ENCODE results near the gene TSPAN7.

DNA sequence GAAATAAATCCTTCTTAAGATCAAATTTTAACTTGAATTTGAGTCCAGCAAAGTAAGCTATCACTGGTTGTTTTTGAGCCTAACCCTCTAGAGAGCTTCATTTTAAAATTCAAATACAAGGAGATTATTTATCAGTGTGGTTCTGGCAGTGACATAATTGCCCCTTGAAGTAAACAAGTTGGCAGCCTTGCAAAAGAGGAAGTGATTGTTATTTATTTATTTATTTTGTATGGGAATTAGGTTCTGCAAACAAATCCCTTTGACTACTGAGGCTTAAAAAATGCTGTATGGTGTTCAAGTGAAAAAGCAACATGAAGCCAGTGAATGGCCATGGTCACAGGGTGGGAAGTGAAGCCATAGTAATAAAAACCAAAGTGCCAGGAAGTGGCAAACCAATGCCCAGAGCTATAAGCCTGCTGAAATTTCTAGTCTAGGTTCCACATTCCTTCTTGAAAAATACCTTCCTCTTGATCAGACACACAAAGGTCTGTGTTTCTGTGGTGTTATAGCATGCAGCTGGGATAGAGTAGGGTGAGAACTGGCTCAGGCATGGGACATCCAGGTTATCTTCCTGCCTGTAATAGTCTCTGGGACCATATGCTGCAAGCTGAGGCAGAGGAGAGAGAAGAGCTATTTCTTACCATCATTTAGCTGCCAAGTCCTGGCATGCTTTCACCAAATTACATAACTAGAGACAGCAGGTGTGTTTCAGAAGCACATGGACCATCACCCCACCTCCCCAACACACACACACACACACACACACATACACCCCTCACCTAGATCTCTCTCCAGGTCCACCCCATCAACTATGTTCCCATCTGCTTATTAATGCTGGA, 47.1 kb upstream of the TSPAN7 start:
- TF ChIP-seq RAD21 (IDR thresholded peaks at IDR 0.05; ENCODE audit: low read length): no peak
- TF ChIP-seq, protein P1, sequence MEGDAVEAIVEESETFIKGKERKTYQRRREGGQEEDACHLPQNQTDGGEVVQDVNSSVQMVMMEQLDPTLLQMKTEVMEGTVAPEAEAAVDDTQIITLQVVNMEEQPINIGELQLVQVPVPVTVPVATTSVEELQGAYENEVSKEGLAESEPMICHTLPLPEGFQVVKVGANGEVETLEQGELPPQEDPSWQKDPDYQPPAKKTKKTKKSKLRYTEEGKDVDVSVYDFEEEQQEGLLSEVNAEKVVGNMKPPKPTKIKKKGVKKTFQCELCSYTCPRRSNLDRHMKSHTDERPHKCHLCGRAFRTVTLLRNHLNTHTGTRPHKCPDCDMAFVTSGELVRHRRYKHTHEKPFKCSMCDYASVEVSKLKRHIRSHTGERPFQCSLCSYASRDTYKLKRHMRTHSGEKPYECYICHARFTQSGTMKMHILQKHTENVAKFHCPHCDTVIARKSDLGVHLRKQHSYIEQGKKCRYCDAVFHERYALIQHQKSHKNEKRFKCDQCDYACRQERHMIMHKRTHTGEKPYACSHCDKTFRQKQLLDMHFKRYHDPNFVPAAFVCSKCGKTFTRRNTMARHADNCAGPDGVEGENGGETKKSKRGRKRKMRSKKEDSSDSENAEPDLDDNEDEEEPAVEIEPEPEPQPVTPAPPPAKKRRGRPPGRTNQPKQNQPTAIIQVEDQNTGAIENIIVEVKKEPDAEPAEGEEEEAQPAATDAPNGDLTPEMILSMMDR (conservative IDR thresholded peaks at IDR 0.05; ENCODE audit: low read depth, low read length): no peak

All from IMR-90 (cell line).